Sigmoid colon (tissue), 4 donors: ENCODE results near the gene CWF19L2.

Source experiments
- CTCF ChIP-seq, 4 experiments: fragments of 450-650 bp in 3 of 4; fragments of 200-600 bp in 1 of 4; IDR thresholded peaks; one replicate each; pipeline ENCODE4 v1.5.1; 2016 to 2019; ENCODE audit warnings: antibody characterized with exemption in 4 of 4, mild to moderate bottlenecking in 3 of 4, moderate library complexity in 2 of 4
- EP300 ChIP-seq, 4 donors: sonication (generic); formaldehyde crosslinking; IDR thresholded peaks; one replicate each; pipeline ENCODE4 v1.6.1; 2017; ENCODE audit warnings: antibody characterized with exemption in 4 of 4
- POLR2A ChIP-seq, 2 donors: fragments of 450-650 bp; IDR thresholded peaks; one replicate each; pipeline ENCODE4 v1.6.1; 2016; ENCODE audit warnings: antibody characterized with exemption in 2 of 2, mild to moderate bottlenecking in 2 of 2, moderate library complexity in 2 of 2
- POLR2AphosphoS5 ChIP-seq, 4 donors: sonication (generic); formaldehyde crosslinking; IDR thresholded peaks; one replicate each; pipeline ENCODE4 v1.6.1; 2017; ENCODE audit warnings: antibody characterized with exemption in 4 of 4

- TF ChIP-seq CTCF (IDR thresholded peaks at IDR 0.05): no peak
- TF ChIP-seq POLR2A (IDR thresholded peaks at IDR 0.05): no peak
- no peak for TF ChIP-seq POLR2AphosphoS5 (IDR thresholded peaks at IDR 0.05)
- TF ChIP-seq EP300 (IDR thresholded peaks at IDR 0.05): no peak
Observed at GRCh38 chr11:107282195-107282594, 175.4 kb downstream of the CWF19L2 start.
